Measurements from ENCODE around the gene TRERF1.
A peak's percentile ranks its signal among the peaks of the same experiment; 100 is the strongest.
"Not testable (repeated sequence)": the region's sequence is repeated elsewhere in the genome, so short reads cannot be mapped to it uniquely, and the experiment has no call there.

TRERF1 gene

DNA sequence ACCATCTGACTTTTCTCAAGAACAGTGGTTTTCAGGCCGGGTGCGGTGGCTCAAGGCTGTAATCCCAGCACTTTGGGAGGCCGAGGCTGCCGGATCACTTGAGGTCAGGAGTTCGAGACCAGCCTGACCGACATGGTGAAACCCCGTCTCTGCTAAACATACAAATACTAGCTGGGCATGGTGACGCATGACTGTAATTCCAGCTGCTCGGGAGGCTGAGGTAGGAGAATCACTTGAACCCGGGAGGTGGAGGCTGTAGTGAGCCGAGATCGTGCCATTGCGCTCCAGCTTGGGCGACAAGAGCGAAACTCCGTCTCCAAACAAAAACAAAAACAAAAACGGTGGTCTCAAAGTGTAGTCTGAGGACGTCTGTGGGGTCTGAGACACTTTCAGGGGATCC, 235.2 kb downstream of the TRERF1 start:
- not testable (repeated sequence) for DNase-seq

DNA sequence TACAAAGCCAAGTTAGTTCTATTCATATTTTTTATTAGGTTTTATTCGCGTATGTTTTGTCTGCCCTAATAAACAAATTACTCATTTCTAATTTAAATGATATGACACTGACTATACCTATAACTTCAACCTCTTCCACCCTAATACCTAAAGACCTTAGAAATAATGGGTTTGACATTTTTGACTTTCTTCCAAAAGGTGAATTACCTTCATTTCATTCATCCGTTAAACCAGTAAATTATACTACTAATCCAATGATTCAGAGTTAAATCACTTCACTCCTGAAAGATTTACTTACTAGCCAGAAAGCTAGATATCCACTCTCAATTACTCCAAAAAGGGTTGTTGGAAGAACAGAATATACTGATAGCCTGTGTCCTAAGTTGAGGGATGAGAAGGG, 239.3 kb downstream of the TRERF1 start:
- no peak for DNase-seq

- DNase-seq = no peak
These were observed 240.0 kb downstream of the TRERF1 start for GRCh38 chr6:42211726-42212125.

GRCh38 chr6:42210551-42210950, 241.2 kb downstream of the TRERF1 start:
- peak; percentile 62 for DNase-seq

DNA sequence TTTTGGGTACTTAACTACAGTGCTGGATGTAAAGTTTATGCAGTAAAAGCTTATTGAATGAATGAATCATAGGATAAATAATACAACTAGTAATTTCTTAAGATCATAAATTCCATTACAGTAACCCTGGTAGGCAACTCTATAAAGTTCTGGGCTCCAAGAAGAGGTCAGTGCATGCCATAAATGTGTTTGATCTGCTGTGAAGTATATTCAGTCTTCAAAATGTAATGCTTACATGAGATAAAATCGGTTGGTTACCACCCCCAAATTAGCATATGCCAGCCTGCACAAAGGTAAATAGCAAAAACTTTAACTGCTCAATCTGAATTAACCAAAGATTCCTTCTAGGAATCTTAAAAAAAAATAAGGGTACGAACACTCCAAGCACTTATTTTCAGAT, 244.2 kb downstream of the TRERF1 start:
- DNase-seq = not testable (repeated sequence)

GRCh38 chr6:42204768-42205282, 246.9 kb downstream of the TRERF1 start:
- no peak for DNase-seq

DNA sequence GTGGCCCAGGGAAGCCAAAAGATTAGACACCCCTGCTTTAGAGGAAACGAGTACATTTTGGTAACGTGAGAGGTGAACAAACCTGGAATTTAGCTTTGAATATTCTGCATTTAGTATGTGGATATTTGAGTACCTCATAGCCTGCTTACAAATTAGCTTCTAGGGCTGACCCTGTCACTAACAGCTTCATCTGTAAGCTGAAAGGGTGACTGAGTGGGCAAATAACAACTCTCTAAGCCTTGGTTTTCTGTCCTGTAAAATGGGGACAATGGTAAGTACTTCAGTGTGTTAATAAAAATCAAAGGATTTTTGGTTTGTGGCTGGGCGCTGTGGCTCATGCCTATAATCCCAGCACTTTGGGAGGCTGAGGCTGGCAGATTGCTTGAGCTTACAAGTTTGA, 248.5 kb downstream of the TRERF1 start:
- no peak for DNase-seq

GRCh38 chr6:42202131-42202915, 249.4 kb downstream of the TRERF1 start:
- DNase-seq = not testable (repeated sequence)

DNA sequence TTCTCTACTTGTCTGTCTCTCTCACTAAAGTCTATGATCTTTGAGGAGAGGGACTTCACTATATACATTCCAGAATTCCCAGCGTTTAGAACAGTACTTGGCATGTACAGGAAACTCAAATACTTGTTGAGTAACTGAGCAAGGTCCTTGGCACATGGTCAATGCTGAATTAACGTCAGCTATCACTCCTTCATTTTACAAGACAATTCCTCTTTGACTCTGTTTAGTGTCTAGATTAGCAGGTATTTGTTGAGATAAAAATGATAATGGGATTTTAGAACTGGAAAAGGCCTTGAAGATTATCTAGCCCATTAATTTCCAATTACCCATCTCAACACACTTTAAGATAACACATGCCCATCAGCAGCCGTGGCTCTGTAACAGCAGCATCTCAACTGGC, 250.3 kb downstream of the TRERF1 start:
- no peak for DNase-seq

- DNase-seq = no peak
These were observed 251.7 kb downstream of the TRERF1 start for GRCh38 chr6:42200035-42200434.

DNA sequence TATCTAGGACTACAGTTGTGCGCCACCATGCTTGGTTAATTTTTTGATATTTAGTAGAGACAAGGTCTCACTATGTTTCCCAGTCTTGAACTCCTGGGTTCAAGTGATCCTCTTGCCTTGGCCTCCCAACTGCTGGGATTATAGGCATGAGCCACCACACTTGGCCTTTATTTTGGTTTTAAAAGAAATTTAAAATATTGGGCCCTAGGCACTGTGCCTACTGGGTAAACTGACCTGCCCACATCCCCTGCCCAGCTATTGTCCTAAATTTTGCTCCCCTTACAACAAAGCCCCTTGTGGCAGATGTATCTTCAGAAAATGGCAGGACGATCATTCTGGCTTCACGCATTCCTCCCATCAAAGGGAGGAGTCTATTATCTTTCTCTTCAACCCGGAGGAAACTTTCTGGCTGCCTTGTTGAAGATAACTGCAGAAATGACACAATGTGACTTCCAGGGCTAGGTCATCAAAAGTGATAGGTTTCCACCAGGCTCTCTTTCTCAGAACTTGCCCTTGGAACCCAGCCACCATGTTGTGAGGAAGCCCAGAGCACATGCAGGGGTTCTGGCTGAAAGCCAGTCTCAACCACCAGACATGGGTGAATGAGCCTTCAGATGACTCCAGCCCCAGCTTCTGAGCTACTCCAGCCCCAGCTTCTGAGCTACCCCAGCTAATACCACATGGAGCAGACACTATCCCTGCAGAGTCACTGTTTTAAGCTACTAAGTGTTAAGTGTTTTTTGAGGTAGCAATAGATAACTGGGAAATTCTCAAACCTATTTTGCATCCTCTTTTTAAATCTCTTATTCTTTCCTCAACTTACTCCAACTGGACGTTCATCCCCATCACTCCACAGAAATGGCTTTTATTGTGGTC, 252.4 kb downstream of the TRERF1 start:
- no peak for DNase-seq

DNA sequence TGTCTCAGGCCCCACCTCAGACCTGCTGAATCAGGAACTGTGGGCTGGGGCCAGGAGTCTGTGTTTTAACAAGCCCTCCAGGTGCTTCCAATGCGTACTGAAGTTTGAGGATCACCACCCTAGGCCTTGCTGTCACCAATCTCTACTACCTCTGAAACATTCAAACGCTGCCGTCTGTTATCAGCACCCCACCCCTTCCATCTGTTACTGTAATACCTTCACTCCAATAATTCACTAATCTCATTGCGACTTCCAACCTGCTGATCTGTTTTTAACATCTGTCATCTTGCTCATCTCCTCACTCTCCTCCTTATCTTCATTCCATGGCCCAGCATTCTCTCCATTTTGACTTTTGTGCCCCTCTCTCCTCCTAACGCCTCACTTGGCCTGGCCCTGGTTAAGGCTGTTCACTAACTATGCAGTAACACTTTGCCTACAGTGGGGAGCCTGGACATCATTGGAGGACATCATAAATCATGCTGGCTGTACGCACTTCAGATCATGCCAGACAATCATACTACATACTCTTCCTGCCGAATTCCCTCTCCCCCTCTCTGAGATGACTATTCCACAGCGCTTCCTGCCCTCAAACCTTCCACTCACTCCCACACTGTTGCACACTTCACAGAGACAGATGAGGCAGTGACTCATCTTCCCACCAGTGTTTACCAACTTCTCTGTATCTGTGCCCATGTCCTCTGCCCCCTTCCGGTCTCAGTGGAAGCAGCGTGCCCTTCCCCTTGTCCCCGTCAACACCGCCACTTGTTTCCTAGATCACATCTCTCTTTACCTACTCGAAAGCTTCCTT, 254.0 kb downstream of the TRERF1 start:
- no peak for DNase-seq

GRCh38 chr6:42195415-42195814, 256.3 kb downstream of the TRERF1 start:
- DNase-seq = no peak

- no peak for DNase-seq
These were observed 257.7 kb downstream of the TRERF1 start for GRCh38 chr6:42194056-42194455.

GRCh38 chr6:42193491-42193894, 258.2 kb downstream of the TRERF1 start:
- DNase-seq = no peak

DNA sequence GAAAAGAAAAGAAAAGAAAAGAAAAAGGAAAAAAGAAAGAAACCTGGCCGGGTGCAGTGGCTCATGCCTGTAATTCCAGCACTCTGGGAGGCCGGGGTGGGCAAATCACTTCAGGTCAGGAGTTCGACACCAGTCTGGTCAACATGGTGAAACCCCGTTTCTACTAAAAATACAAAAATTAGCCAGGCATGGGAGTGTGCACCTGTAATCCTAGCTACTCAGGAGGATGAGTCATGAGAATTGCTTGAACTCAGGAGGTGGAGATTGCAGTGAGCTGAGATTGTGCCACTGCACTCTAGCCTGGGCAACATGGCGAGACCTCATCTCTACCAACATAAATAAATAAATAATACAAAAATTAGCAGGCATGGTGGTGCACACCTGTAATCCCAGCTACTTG, 259.3 kb downstream of the TRERF1 start:
- DNase-seq = not testable (repeated sequence)

GRCh38 chr6:42190554-42191183, 261.1 kb downstream of the TRERF1 start:
- no peak for DNase-seq

GRCh38 chr6:42188406-42188805, 263.3 kb downstream of the TRERF1 start:
- DNase-seq = no peak

DNA sequence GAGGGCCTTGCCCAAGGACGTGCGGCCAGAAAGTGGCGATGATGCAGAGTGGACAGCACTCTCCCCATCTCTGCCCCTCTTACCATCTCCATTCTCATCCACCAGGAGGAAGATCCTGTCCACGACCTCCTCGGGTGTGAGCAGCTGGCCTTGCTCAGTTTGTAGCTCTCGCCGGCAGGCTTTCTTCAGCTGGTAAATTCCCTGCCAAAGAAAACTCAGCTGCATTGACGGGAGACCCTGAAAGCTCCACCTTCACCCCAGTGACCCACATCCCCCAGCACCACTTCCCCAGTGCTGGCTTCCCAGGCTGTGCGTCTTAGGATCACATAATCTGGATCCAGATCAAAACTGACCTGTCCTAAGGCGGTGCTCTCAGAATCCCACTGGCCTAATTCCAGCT, 266.1 kb downstream of the TRERF1 start:
- no peak for DNase-seq

DNA sequence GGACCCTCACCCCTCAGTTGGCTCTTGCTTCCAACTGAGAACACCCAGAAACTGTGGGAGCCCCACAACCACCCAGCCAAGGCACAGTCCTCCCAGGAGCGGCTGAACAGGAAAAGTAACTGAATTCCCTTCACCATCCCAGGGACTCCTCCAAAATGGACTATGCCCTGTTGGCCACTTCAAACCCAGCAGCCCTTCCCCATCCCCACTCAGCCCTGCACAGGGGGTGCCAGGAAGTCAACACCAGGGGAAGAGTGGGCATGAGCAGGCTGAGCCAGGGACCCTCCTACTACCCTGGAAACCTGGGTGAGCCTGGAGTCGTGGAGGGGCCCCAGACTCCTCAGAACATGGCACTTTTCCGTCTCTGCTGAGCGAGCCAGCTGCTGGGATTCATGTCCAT, 267.3 kb downstream of the TRERF1 start:
- DNase-seq = no peak

- DNase-seq = no peak
These were observed 269.6 kb downstream of the TRERF1 start for GRCh38 chr6:42182101-42182500.

- DNase-seq = no peak
These were observed 271.8 kb downstream of the TRERF1 start for GRCh38 chr6:42179945-42180313.
